Liver (tissue), 9 donors: Measurements from ENCODE around the gene STX16. TPM values are rescaled to one million over a fixed set of nuclear protein-coding genes. Genes with fewer than 3 reads are reported as not detected.

ENCODE experiments used
- DNase-seq: peaks from one replicate; pipeline ENCODE4 v3.0.0-alpha.2; 2017; ENCODE audit warnings: low spot score
- H3K27ac ChIP-seq, 2 donors: one replicate each; pipeline ENCODE4 v1.7.0; 2013; ENCODE audit warnings: inconsistent platforms in 2 of 2, low read length in 2 of 2, control low read depth in 1 of 2, low read depth in 1 of 2, mild to moderate bottlenecking in 1 of 2
- H3K27me3 ChIP-seq, 4 donors: one replicate each; pipeline versions ENCODE4 v1.6.1 to v1.7.0; 2013; ENCODE audit warnings: low read length in 3 of 4, inconsistent platforms in 1 of 4, mild to moderate bottlenecking in 1 of 4, moderate library complexity in 1 of 4; ENCODE audit not compliant: control insufficient read depth in 4 of 4, insufficient read depth in 4 of 4
- H3K36me3 ChIP-seq, 4 donors: one replicate each; pipeline versions ENCODE4 v1.6.1 to v1.7.0; 2013; ENCODE audit warnings: low read length in 3 of 4, mild to moderate bottlenecking in 3 of 4, low read depth in 1 of 4, moderate library complexity in 1 of 4; ENCODE audit not compliant: control insufficient read depth in 4 of 4, insufficient read depth in 3 of 4
- H3K4me1 ChIP-seq, 4 donors: one replicate each; pipeline versions ENCODE4 v1.6.1 to v1.7.0; 2013; ENCODE audit warnings: low read length in 3 of 4, mild to moderate bottlenecking in 3 of 4, moderate library complexity in 1 of 4; ENCODE audit not compliant: control insufficient read depth in 4 of 4, insufficient read depth in 4 of 4
- H3K4me3 ChIP-seq, 3 donors: one replicate each; pipeline versions ENCODE4 v1.6.1 to v1.7.0; 2013; ENCODE audit warnings: low read length in 3 of 3, control low read depth in 1 of 3, low read depth in 1 of 3, mild to moderate bottlenecking in 1 of 3
- H3K9ac ChIP-seq, 2 donors: one replicate each; pipeline ENCODE4 v1.7.0; 2013; ENCODE audit warnings: low read length in 2 of 2, mild to moderate bottlenecking in 2 of 2, moderate library complexity in 2 of 2, control low read depth in 1 of 2, low read depth in 1 of 2
- H3K9me3 ChIP-seq, 4 donors: one replicate each; pipeline versions ENCODE4 v1.6.1 to v1.7.0; 2013; ENCODE audit warnings: low read length in 3 of 4; ENCODE audit not compliant: control insufficient read depth in 4 of 4
- ATF3 ChIP-seq: IDR thresholded peaks from 2 replicates; pipeline ENCODE4 v1.6.1; 2016; ENCODE audit warnings: antibody characterized with exemption
- CTCF ChIP-seq: fragments of 150-350 bp; IDR thresholded peaks from 2 replicates; pipeline ENCODE4 v1.5.1; 2017; ENCODE audit warnings: improper control_type of control experiment, low read depth, low read length; ENCODE audit not compliant: missing input control
- EGR1 ChIP-seq, 2 donors: IDR thresholded peaks; 2 replicates each; pipeline ENCODE4 v1.6.1; 2016 to 2018; ENCODE audit warnings: antibody characterized with exemption in 2 of 2, low read depth in 2 of 2
- FOXA1 ChIP-seq: IDR thresholded peaks from 2 replicates; pipeline ENCODE4 v1.6.1; 2016; ENCODE audit warnings: antibody characterized with exemption
- FOXA2 ChIP-seq: IDR thresholded peaks from 2 replicates; pipeline ENCODE4 v1.6.1; 2016; ENCODE audit warnings: antibody characterized with exemption
- GABPA ChIP-seq, 2 donors: IDR thresholded peaks in 1 of 2; conservative IDR thresholded peaks in 1 of 2; 2 replicates each; pipeline ENCODE4 v1.6.1; 2016; ENCODE audit warnings: antibody characterized with exemption in 2 of 2, mild to moderate bottlenecking in 1 of 2, moderate library complexity in 1 of 2
- HNF4A ChIP-seq, 2 donors: conservative IDR thresholded peaks; 2 replicates each; pipeline ENCODE4 v1.6.1; 2016; ENCODE audit warnings: antibody characterized with exemption in 2 of 2, mild to moderate bottlenecking in 2 of 2
- HNF4G ChIP-seq: IDR thresholded peaks from 2 replicates; pipeline ENCODE4 v1.6.1; 2016; ENCODE audit warnings: antibody characterized with exemption
- MAX ChIP-seq: IDR thresholded peaks from 2 replicates; pipeline ENCODE4 v1.6.1; 2016; ENCODE audit warnings: antibody characterized with exemption
- RAD21 ChIP-seq, 2 donors: IDR thresholded peaks; 2 replicates each; pipeline ENCODE4 v1.6.1; 2016; ENCODE audit warnings: antibody characterized with exemption in 2 of 2, mild to moderate bottlenecking in 2 of 2
- REST ChIP-seq: IDR thresholded peaks from 2 replicates; pipeline ENCODE4 v1.6.1; 2016; ENCODE audit warnings: antibody characterized with exemption, mild to moderate bottlenecking
- RXRA ChIP-seq, 2 donors: IDR thresholded peaks; 2 replicates each; pipeline ENCODE4 v1.6.1; 2017 to 2018; ENCODE audit warnings: antibody characterized with exemption in 2 of 2, mild to moderate bottlenecking in 1 of 2
- SP1 ChIP-seq: IDR thresholded peaks from 2 replicates; pipeline ENCODE4 v1.6.1; 2018; ENCODE audit warnings: antibody characterized with exemption, mild to moderate bottlenecking
- YY1 ChIP-seq: IDR thresholded peaks from 2 replicates; pipeline ENCODE4 v1.6.1; 2016; ENCODE audit warnings: antibody characterized with exemption, mild to moderate bottlenecking
- WGBS: extraction: QIAGEN DNeasy Blood & Tissue Kit; methylation state at CpG from one replicate; pipeline ENCODE4 v1.1.7; 2013; 5-methylcytosine and 5-hydroxymethylcytosine counted together
- polyA plus RNA-seq, 2 donors: library from polyadenylated mRNA; stranded (reverse) in 1 of 2; unstranded in 1 of 2; fragments of 200-250 nt in 1 of 2; fragments of >200 nt in 1 of 2; fragmentation: Nextera tagmentation in 1 of 2; extraction: Ambion mirVana in 1 of 2; gene quantifications; one replicate each; pipeline versions ENCODE4 v1.2.1 to v1.2.3, GENCODE V29; 2013 to 2015
- total RNA-seq, 2 donors: library from RNA; depleted of rRNA; stranded (reverse); fragments of >200 nt; gene quantifications; one replicate each; pipeline ENCODE4 v1.2.3, GENCODE V29; 2014
- TF ChIP-seq, protein P1 (sequence below): IDR thresholded peaks from 2 replicates; pipeline ENCODE4 v1.6.1; 2016; ENCODE audit warnings: antibody characterized with exemption
- donor health status: healthy.
- donor health status: healthy.
- donor health status: healthy.
- donor health status: healthy.
- donor health status: healthy.

STX16 gene
- total and polyA plus RNA-seq, 4 donors: 8.5 to 32.5 (median 16.6) TPM

DNA sequence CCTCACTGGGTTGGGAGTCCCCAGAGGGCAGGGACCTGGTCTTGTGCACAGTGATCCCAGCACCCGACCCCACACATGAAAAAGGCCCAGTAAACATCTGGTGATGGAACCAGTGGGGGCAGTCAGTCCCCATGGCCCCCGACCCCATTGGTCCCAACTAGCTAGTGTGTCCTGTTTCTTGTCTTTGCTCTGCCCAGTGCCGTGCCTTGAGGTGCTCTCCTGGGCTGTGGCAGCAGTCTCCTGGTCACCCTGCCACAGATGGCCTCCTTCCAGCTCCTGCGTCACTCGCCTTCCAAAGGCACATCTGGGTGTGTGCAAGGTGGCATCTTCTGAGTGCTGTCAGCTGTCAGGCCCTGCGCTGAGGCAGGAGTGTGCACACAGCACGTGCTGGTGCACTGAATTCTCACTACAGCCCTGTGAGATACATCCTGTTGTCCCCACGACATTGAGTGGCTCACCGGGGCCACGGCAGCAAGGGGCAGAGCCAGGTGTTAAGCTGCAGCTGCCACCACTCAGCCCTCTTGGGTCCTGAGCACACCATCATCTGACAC, 45.4 kb downstream of the STX16 start:
- Histone ChIP-seq H3K9me3 (no peaks in the 10 kb centered on the region), H3K36me3 (peaks cover 2 to 49% (median 18%) of the 10 kb centered on the region in 4 donors), H3K4me1 (peaks cover 5 to 17% (median 13%) of the 10 kb centered on the region in 4 donors), H3K27me3 (no peaks in the 10 kb centered on the region), H3K27ac (no peak overlapping the region), H3K9ac (no peak overlapping the region), H3K4me3 (no peak overlapping the region)
- TF ChIP-seq HNF4A (conservative IDR thresholded peaks at IDR 0.05): no peak
- TF ChIP-seq FOXA1: no peak
- no peak for TF ChIP-seq REST
- TF ChIP-seq CTCF: no peak
- no peak for TF ChIP-seq FOXA2
- no peak for TF ChIP-seq HNF4G
- TF ChIP-seq SP1: no peak
- TF ChIP-seq RXRA (IDR thresholded peaks at IDR 0.05): no peak
- no peak for TF ChIP-seq GABPA (IDR thresholded peaks at IDR 0.05 in 1 of 2, conservative IDR thresholded peaks at IDR 0.05 in 1 of 2)
- TF ChIP-seq, protein P1, sequence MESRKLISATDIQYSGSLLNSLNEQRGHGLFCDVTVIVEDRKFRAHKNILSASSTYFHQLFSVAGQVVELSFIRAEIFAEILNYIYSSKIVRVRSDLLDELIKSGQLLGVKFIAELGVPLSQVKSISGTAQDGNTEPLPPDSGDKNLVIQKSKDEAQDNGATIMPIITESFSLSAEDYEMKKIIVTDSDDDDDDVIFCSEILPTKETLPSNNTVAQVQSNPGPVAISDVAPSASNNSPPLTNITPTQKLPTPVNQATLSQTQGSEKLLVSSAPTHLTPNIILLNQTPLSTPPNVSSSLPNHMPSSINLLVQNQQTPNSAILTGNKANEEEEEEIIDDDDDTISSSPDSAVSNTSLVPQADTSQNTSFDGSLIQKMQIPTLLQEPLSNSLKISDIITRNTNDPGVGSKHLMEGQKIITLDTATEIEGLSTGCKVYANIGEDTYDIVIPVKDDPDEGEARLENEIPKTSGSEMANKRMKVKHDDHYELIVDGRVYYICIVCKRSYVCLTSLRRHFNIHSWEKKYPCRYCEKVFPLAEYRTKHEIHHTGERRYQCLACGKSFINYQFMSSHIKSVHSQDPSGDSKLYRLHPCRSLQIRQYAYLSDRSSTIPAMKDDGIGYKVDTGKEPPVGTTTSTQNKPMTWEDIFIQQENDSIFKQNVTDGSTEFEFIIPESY: no peak
- TF ChIP-seq YY1: no peak
- no peak for TF ChIP-seq ATF3
- TF ChIP-seq EGR1 (IDR thresholded peaks at IDR 0.05; ENCODE audit: low read depth in 2 of 2): no peak
- no peak for TF ChIP-seq RAD21 (IDR thresholded peaks at IDR 0.05)
- TF ChIP-seq MAX: no peak
- WGBS: 95% methylated on average over 10 of the region's 10 CpGs
- DNase-seq: no peak
